Activated T-cell treated with anti-CD3 and anti-CD28 coated beads, Interleukin-2, amount 50 U/mL, for 72 hours (primary cell): ENCODE measurements around the gene UIMC1. TPM values are rescaled to one million over a fixed set of nuclear protein-coding genes. Genes with fewer than 3 reads are reported as not detected.

ENCODE experiments used
- ATAC-seq, 2 donors: fragments of 150-1000 bp; cut with Tn5 transposase; replicated peaks in 1 of 2; 2 replicates each; pipeline ENCODE4 v1.10.0; 2021; ENCODE audit warnings: moderate library complexity in 2 of 2, mild to moderate bottlenecking in 1 of 2
- DNase-seq, 2 donors: peaks; one replicate each; pipeline ENCODE4 v3.0.0; 2021 to 2022; ENCODE audit warnings: mixed read lengths in 1 of 2
- H3K27ac Mint-ChIP-seq: one replicate; pipeline ENCODE4 v1.8.0; 2022; ENCODE audit warnings: mild to moderate bottlenecking, moderate library complexity, mixed read lengths
- H3K27me3 Mint-ChIP-seq: one replicate; pipeline ENCODE4 v1.8.0; 2022; ENCODE audit warnings: low read depth, mixed read lengths
- H3K36me3 Mint-ChIP-seq, 2 donors: one replicate each; pipeline ENCODE4 v1.8.0; 2022; ENCODE audit warnings: mixed read lengths in 2 of 2, mild to moderate bottlenecking in 1 of 2; ENCODE audit not compliant: insufficient read depth in 2 of 2
- H3K4me1 Mint-ChIP-seq: one replicate; pipeline ENCODE4 v1.8.0; 2022; ENCODE audit warnings: low read depth, mixed read lengths
- H3K4me3 Mint-ChIP-seq, 2 donors: one replicate each; pipeline ENCODE4 v1.8.0; 2022; ENCODE audit warnings: mild to moderate bottlenecking in 2 of 2, mixed read lengths in 2 of 2, moderate library complexity in 2 of 2
- H3K9me3 Mint-ChIP-seq, 2 donors: one replicate each; pipeline ENCODE4 v1.8.0; 2022; ENCODE audit warnings: mixed read lengths in 2 of 2
- total RNA-seq, 2 donors: library from RNA; stranded (reverse); gene quantifications; one replicate each; pipeline ENCODE4 v1.2.3, GENCODE V29; 2022

Gene UIMC1
- total RNA-seq, 2 donors from 2014 or later = 62.8 to 76.5 TPM

DNA sequence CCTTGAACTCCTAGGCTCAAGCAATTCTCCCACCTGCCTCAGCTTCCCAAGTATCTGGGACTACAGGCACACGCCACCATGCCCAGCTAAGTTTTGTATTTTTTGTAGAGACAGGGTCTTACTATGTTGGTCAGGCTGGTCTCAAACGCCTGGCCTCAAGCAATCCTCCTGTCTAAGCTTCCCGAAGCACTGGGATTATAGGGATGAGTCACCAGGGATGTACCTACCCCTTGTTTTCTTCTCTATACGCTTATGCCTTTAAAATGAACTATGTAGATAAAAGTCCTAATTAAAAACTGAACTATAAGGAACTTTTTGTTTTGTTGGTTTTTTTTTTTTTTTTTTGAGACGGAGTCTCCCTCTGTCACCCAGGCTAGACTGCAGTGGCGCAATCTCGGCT is 25.8 kb downstream of the UIMC1 start:
- Mint-ChIP-seq H3K9me3 (no peaks in the 10 kb centered on the region), H3K4me1 (peaks cover 12% of the 10 kb centered on the region), H3K36me3 (peaks cover 4 to 17% of the 10 kb centered on the region in 2 donors), H3K27ac (no peak overlapping the region), H3K4me3 (no peak overlapping the region), H3K27me3 (no peaks in the 10 kb centered on the region)
- DNase-seq (no peak), ATAC-seq (no peak)

GRCh38 chr5:176979669-176980068 is 26.9 kb downstream of the UIMC1 start:
- ATAC-seq (peak in 1 of 2 donors; percentile 55), DNase-seq (no peak)
- Mint-ChIP-seq H3K27me3 (no peaks in the 10 kb centered on the region), H3K9me3 (no peaks in the 10 kb centered on the region), H3K36me3 (peaks cover 4 to 24% of the 10 kb centered on the region in 2 donors), H3K4me1 (peaks cover 5% of the 10 kb centered on the region), H3K4me3 (no peak overlapping the region), H3K27ac (peak overlapping the region; percentile 56)

DNA sequence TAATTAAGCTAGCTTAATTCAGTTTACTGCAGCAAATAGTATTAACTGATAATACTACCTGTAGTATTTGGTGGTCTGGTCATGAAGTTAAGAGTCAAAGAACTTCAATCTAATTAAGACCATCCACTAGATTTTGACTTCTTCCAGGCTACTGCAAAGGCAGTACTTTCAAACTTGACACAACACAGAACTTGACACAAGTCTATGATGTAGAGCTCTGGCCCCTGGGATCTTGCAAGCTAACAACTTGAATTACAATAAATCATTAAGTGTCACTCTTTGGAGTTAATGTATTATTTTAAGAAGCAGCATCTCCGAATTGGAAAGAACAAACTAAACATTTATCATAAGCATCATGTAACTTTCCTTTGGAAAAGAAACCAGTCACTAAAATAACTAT is 40.9 kb downstream of the UIMC1 start:
- Mint-ChIP-seq H3K4me3 (no peak overlapping the region), H3K27ac (no peak overlapping the region), H3K9me3 (no peaks in the 10 kb centered on the region), H3K36me3 (peaks cover 3 to 21% of the 10 kb centered on the region in 2 donors), H3K4me1 (no peaks in the 10 kb centered on the region), H3K27me3 (no peaks in the 10 kb centered on the region)
- ATAC-seq (no peak), DNase-seq (no peak)

DNA sequence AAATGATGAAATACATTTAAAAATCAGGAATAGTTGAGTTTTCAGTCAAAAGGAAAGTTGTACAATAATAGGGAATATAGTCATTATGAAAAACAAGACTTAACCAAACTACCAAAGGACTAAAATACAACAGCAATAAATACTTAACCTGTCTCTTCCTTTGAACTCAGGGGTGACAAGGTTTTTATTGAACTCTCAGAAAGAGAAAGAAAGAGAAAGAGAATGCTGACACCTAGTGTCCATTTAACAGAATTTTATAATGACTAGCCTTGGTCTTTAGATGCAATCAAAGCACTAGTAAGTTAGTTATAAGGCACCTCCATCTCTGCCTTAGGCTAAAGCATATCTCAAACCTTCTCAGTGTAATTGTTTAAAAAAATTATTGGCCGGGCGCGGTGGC is 47.5 kb downstream of the UIMC1 start:
- Mint-ChIP-seq H3K36me3 (peaks cover 1 to 13% of the 10 kb centered on the region in 2 donors), H3K27ac (peak overlapping the region; percentile 68), H3K27me3 (no peaks in the 10 kb centered on the region), H3K9me3 (no peaks in the 10 kb centered on the region), H3K4me3 (no peak overlapping the region), H3K4me1 (peaks cover 6% of the 10 kb centered on the region)
- DNase-seq (no peak), ATAC-seq (peak; percentile 52 to 62)

GRCh38 chr5:176956756-176957155 is 49.8 kb downstream of the UIMC1 start:
- peak overlapping the region; percentile 78 for H3K27ac Mint-ChIP-seq
- H3K36me3 Mint-ChIP-seq = peaks cover 1 to 17% of the 10 kb centered on the region in 2 donors

GRCh38 chr5:176955895-176956294 is 50.7 kb downstream of the UIMC1 start:
- H3K36me3 Mint-ChIP-seq = peaks cover 1 to 22% of the 10 kb centered on the region in 2 donors
- peaks cover 6% of the 10 kb centered on the region for H3K4me1 Mint-ChIP-seq
- no peak overlapping the region for H3K4me3 Mint-ChIP-seq
- ATAC-seq (no peak), DNase-seq (no peak)
- no peaks in the 10 kb centered on the region for H3K9me3 Mint-ChIP-seq
- H3K27ac Mint-ChIP-seq = no peak overlapping the region
- no peaks in the 10 kb centered on the region for H3K27me3 Mint-ChIP-seq

More at GRCh38 chr5:176956756-176957155, 49.8 kb downstream of the UIMC1 start:
- Mint-ChIP-seq H3K9me3 (no peaks in the 10 kb centered on the region), H3K27me3 (no peaks in the 10 kb centered on the region), H3K4me3 (no peak overlapping the region), H3K4me1 (peaks cover 6% of the 10 kb centered on the region)
- ATAC-seq (no peak), DNase-seq (no peak)

- peaks cover 3% of the 10 kb centered on the region for H3K4me1 Mint-ChIP-seq
- DNase-seq = no peak
- H3K9me3 Mint-ChIP-seq = no peaks in the 10 kb centered on the region
- peaks cover 1 to 23% of the 10 kb centered on the region in 2 donors for H3K36me3 Mint-ChIP-seq
- H3K27ac Mint-ChIP-seq = no peak overlapping the region
- no peak for ATAC-seq
- H3K27me3 Mint-ChIP-seq = no peaks in the 10 kb centered on the region
- H3K4me3 Mint-ChIP-seq = no peak overlapping the region
Measured at GRCh38 chr5:176954050-176954449, 52.5 kb downstream of the UIMC1 start.

DNA sequence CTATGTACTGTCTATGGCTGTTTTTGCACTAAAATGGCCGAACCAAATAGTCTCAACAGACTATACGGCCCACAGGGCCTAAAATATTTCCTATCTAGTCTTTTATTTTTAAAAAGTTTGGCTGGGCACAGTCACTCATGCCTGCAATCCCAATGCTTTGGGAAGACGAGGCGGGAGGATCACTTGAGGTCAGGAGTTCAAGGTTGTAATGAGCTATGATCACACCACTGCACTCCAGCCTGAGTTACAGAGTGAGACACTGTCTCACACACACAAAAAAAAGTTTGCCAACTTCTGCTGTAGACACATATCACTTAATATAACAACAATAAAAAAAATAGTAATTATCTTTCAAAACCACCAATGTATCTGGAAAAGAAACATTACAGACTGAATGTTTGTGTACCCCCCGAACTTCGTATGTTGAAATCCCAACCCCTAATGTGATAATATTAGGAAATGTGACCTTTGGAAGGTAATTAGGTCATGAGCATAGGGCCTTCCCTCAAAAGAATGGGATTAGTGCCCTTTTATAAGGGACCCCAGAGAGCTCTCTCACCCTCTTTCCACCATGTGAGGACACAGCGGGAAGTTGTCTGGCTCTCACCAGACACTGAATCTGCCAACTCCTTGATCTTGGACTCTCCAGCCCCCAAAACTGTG is 53.9 kb downstream of the UIMC1 start:
- H3K27ac Mint-ChIP-seq = peak overlapping the region; percentile 24
- no peaks in the 10 kb centered on the region for H3K4me1 Mint-ChIP-seq
- DNase-seq (no peak), ATAC-seq (no peak)
- H3K9me3 Mint-ChIP-seq = no peaks in the 10 kb centered on the region
- no peaks in the 10 kb centered on the region for H3K27me3 Mint-ChIP-seq
- H3K36me3 Mint-ChIP-seq = peaks cover 4 to 20% of the 10 kb centered on the region in 2 donors
- H3K4me3 Mint-ChIP-seq = no peak overlapping the region

- Mint-ChIP-seq H3K27me3 (no peaks in the 10 kb centered on the region), H3K9me3 (no peaks in the 10 kb centered on the region), H3K36me3 (peaks cover 3 to 16% of the 10 kb centered on the region in 2 donors), H3K4me1 (no peaks in the 10 kb centered on the region), H3K27ac (peak overlapping the region; percentile 45), H3K4me3 (no peak overlapping the region)
- ATAC-seq (no peak), DNase-seq (no peak)
Measured at GRCh38 chr5:176948458-176948857, 58.1 kb downstream of the UIMC1 start.

- Mint-ChIP-seq H3K4me1 (no peaks in the 10 kb centered on the region), H3K27ac (no peak overlapping the region), H3K4me3 (no peak overlapping the region), H3K27me3 (no peaks in the 10 kb centered on the region), H3K9me3 (no peaks in the 10 kb centered on the region), H3K36me3 (peaks cover 6 to 20% of the 10 kb centered on the region in 2 donors)
- ATAC-seq (no peak), DNase-seq (no peak)
Measured at GRCh38 chr5:176947847-176948246, 58.7 kb downstream of the UIMC1 start.

DNA sequence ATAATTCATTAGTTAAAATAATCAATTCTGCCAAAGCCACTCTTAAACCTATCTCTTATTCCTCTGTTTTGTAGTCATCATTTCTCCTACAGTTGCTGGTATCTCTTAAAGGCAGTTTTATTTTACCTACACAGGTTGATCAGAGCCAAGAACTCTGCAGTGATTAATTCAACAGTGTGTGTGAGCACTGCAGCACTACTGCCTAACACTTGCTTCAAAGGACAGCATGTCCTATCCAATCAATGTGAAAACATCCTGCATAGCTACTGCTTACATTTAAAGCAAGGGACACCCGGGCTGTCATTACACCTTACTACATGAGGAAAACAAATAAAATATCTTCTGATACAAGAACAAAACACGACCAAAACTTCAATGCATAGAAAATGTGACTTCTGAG is 62.3 kb downstream of the UIMC1 start:
- Mint-ChIP-seq H3K4me1 (no peaks in the 10 kb centered on the region), H3K4me3 (peak overlapping the region in 1 of 2 donors; percentile 11), H3K27me3 (no peaks in the 10 kb centered on the region), H3K27ac (peak overlapping the region; percentile 58), H3K9me3 (no peaks in the 10 kb centered on the region), H3K36me3 (peaks cover 6 to 22% of the 10 kb centered on the region in 2 donors)
- ATAC-seq (peak in 1 of 2 donors; percentile 37), DNase-seq (no peak)

- no peaks in the 10 kb centered on the region for H3K4me1 Mint-ChIP-seq
- no peak for DNase-seq
- H3K36me3 Mint-ChIP-seq = peaks cover 6 to 22% of the 10 kb centered on the region in 2 donors
Measured at GRCh38 chr5:176943816-176944215, 62.8 kb downstream of the UIMC1 start.

DNA sequence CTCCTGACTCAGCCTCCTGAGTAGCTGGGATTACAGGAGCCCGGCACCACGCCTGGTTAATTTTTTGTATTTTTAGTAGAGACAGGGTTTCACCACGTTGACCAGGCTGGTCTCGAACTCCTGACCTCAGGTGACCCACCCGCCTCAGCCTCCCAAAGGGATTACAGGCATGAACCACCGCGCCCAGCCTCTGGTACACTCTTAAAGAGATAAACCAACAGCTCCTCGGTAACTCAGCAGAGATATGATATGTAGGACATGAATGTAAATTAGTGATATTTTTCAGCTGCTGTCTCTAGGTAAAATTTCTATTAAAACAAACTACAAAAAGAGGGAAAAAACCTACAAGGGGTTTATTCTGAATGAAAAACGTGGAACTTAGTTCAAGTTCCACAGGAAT is 64.6 kb downstream of the UIMC1 start:
- Mint-ChIP-seq H3K36me3 (peaks cover 3 to 20% of the 10 kb centered on the region in 2 donors), H3K27me3 (no peaks in the 10 kb centered on the region), H3K4me3 (no peak overlapping the region), H3K9me3 (no peaks in the 10 kb centered on the region), H3K27ac (no peak overlapping the region), H3K4me1 (no peaks in the 10 kb centered on the region)
- DNase-seq = no peak
- no peak for ATAC-seq

More at GRCh38 chr5:176943816-176944215, 62.8 kb downstream of the UIMC1 start:
- ATAC-seq = peak in 1 of 2 donors; percentile 83
- Mint-ChIP-seq H3K9me3 (no peaks in the 10 kb centered on the region), H3K27me3 (no peaks in the 10 kb centered on the region), H3K4me3 (peak overlapping the region in 1 of 2 donors; percentile 11), H3K27ac (peak overlapping the region; percentile 58)

DNA sequence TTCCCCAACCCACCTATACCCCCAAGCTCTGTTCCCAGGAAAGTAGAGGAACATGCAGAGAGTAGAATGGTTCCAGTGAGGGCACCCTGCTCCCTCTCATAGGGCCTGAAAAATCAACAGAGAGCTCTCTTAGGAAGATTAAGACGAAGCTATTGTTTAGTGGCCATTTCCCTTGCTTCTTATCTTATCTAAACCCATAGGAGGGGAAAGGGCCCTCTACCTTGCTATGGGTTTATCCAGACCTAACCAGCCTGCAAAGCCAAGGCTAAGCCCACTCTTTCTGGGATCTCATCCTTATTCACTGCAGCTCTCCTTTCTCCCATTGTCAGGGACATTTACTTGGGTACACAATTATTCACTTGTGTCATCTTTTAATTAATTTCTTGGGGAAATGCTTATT is 68.1 kb downstream of the UIMC1 start:
- Mint-ChIP-seq H3K9me3 (no peaks in the 10 kb centered on the region), H3K27ac (no peak overlapping the region)
- DNase-seq = no peak

More for the DNA sequence above, 68.1 kb downstream of the UIMC1 start:
- ATAC-seq = no peak
- peaks cover 3 to 22% of the 10 kb centered on the region in 2 donors for H3K36me3 Mint-ChIP-seq
- no peak overlapping the region for H3K4me3 Mint-ChIP-seq
- H3K27me3 Mint-ChIP-seq = no peaks in the 10 kb centered on the region
- peaks cover 21% of the 10 kb centered on the region for H3K4me1 Mint-ChIP-seq
